GM12878 (cell line): Measurements from ENCODE around the gene MACF1. TPM values are rescaled to one million over a fixed set of nuclear protein-coding genes. Genes with fewer than 3 reads are reported as not detected.
A peak's percentile ranks its signal among the peaks of the same experiment; 100 is the strongest.

Source experiments
- BCL11A ChIP-seq: IDR thresholded peaks from 2 replicates; pipeline ENCODE4 v1.6.1; 2011; ENCODE audit warnings: low read depth, low read length
- CREB1 ChIP-seq: IDR thresholded peaks from 2 replicates; pipeline ENCODE4 v1.6.1; 2012; ENCODE audit warnings: low read depth, mild to moderate bottlenecking, inconsistent platforms
- CREM ChIP-seq: IDR thresholded peaks from 2 replicates; pipeline ENCODE4 v1.6.1; 2014; ENCODE audit warnings: antibody characterized with exemption, low read depth
- EED ChIP-seq: sonication (generic); IDR thresholded peaks from 2 replicates; pipeline ENCODE4 v1.6.1; 2016; ENCODE audit warnings: antibody characterized with exemption, low read depth
- GATAD2B ChIP-seq: fragments of 450-650 bp; conservative IDR thresholded peaks from 2 replicates; pipeline ENCODE4 v1.6.1; 2017; ENCODE audit warnings: low read depth, mild to moderate bottlenecking, moderate library complexity
- JUNB ChIP-seq: IDR thresholded peaks from 2 replicates; pipeline ENCODE4 v1.6.1; 2016; ENCODE audit warnings: antibody characterized with exemption, mild to moderate bottlenecking
- MEF2A ChIP-seq: IDR thresholded peaks from 2 replicates; pipeline ENCODE4 v1.6.1; 2011; ENCODE audit warnings: low read depth, mild to moderate bottlenecking, low read length, moderate library complexity; ENCODE audit not compliant: insufficient read depth
- MEF2B ChIP-seq: fragments of 450-650 bp; IDR thresholded peaks from 2 replicates; pipeline ENCODE4 v1.6.1; 2018; ENCODE audit warnings: mild to moderate bottlenecking, moderate library complexity; ENCODE audit not compliant: partially characterized antibody, poor library complexity, severe bottlenecking
- NFIC ChIP-seq: IDR thresholded peaks from 2 replicates; pipeline ENCODE4 v1.6.1; 2012; ENCODE audit warnings: low read depth, mild to moderate bottlenecking, inconsistent platforms, low read length, moderate library complexity
- NR2F1 ChIP-seq: fragments of 450-650 bp; conservative IDR thresholded peaks from 2 replicates; pipeline ENCODE4 v1.6.1; 2017; ENCODE audit warnings: mild to moderate bottlenecking
- PAX5 ChIP-seq: IDR thresholded peaks from 2 replicates; pipeline ENCODE4 v1.6.1; 2011; ENCODE audit warnings: low read depth, low read length, borderline replicate concordance
- POLR2AphosphoS2 ChIP-seq: IDR thresholded peaks from 2 replicates; pipeline ENCODE4 v1.6.1; 2011; ENCODE audit warnings: low read depth, mild to moderate bottlenecking, low read length, improper control_type of control experiment, moderate library complexity
- RELA ChIP-seq: fragments of 450-650 bp; IDR thresholded peaks from 2 replicates; pipeline ENCODE4 v1.8.0; 2014; ENCODE audit warnings: borderline replicate concordance; ENCODE audit not compliant: partially characterized antibody
- REST ChIP-seq: IDR thresholded peaks from 2 replicates; pipeline ENCODE4 v1.6.1; 2012; ENCODE audit warnings: mild to moderate bottlenecking, low read depth, low read length
- RUNX3 ChIP-seq: IDR thresholded peaks from 2 replicates; pipeline ENCODE4 v1.6.1; 2012; ENCODE audit warnings: low read length, inconsistent platforms
- SMAD5 ChIP-seq: IDR thresholded peaks from 2 replicates; pipeline ENCODE4 v1.6.1; 2016; ENCODE audit warnings: antibody characterized with exemption, low read depth
- STAT3 ChIP-seq: IDR thresholded peaks from 2 replicates; pipeline ENCODE4 v1.6.1; 2011; ENCODE audit warnings: low read depth, low read length, improper control_type of control experiment
- TCF12 ChIP-seq: IDR thresholded peaks from 2 replicates; pipeline ENCODE4 v1.6.1; 2011; ENCODE audit warnings: low read depth, mild to moderate bottlenecking, low read length
- YY1 ChIP-seq: IDR thresholded peaks from 2 replicates; pipeline ENCODE4 v1.6.1; 2011; ENCODE audit warnings: low read depth, mild to moderate bottlenecking, low read length
- polyA plus RNA-seq, 11 experiments: library from polyadenylated mRNA; depleted of rRNA in 4 of 11; unstranded in 6 of 11; stranded (reverse) in 5 of 11; fragments of >200 nt; fragmentation: Nextera tagmentation in 4 of 11; fragmentation: Illumina TruSeq in 1 of 11; extraction: Ambion mirVana in 4 of 11; extraction: Trizol in 1 of 11; gene quantifications; 1 replicate in 1 of 11; 2 replicates in 10 of 11; pipeline versions ENCODE4 v1.2.1 to v1.2.3, GENCODE V29; 2011 to 2016; ENCODE audit warnings: inconsistent platforms in 2 of 11, missing spikeins in 2 of 11, low read depth in 1 of 11
- total RNA-seq, 4 experiments: library from RNA; depleted of rRNA in 3 of 4; stranded (reverse); fragments of >200 nt in 3 of 4; fragmentation: Illumina TruSeq in 1 of 4; extraction: Trizol in 1 of 4; gene quantifications; 2 replicates each; pipeline versions ENCODE4 v1.2.1 to v1.2.3, GENCODE V29; 2013 to 2021

Gene MACF1
- total and polyA plus RNA-seq, 10 of the 15 experiments (the other 5 are each of a cell fraction or from before 2014, with no cell fraction given), result 15.5 to 201 (median 76.9) TPM

GRCh38 chr1:39269791-39270342 lies 65.4 kb downstream of the MACF1 start (continued):
- peak; percentile 71; the same call in 1 of the 2 replicates for TF ChIP-seq CREM
- peak; percentile 91 for TF ChIP-seq MEF2A
- peak; percentile 93 for TF ChIP-seq PAX5
- peak; percentile 25 for TF ChIP-seq RELA
- TF ChIP-seq STAT3, result 0 out of 2 replicates have a peak, but pooled peaks have one; percentile 15
- peak; percentile 42; the same call in 1 of the 2 replicates for TF ChIP-seq JUNB
- 0 out of 2 replicates have a peak, but pooled peaks have one; percentile 27 for TF ChIP-seq CREB1
- peak; percentile 60; the same call in 1 of the 2 replicates for TF ChIP-seq EED
- TF ChIP-seq MEF2B, result peak; percentile 96
- no peak for TF ChIP-seq POLR2AphosphoS2
- no peak for TF ChIP-seq REST
- peak; percentile 30; the same call in 1 of the 2 replicates for TF ChIP-seq TCF12
- TF ChIP-seq NFIC, result peak; percentile 75
- TF ChIP-seq SMAD5, result no peak
- 0 out of 2 replicates have a peak, but pooled peaks have one; percentile 29 for TF ChIP-seq GATAD2B
- TF ChIP-seq NR2F1, result peak; percentile 47; the same call in 1 of the 2 replicates
- TF ChIP-seq RUNX3, result peak; percentile 84
- TF ChIP-seq YY1, result 0 out of 2 replicates have a peak, but pooled peaks have one; percentile 11
- peak; percentile 71 for TF ChIP-seq BCL11A
